Dermis microvascular lymphatic vessel endothelial cell (primary cell): ENCODE measurements around the gene RAB8A. TPM values are rescaled to one million over a fixed set of nuclear protein-coding genes. Genes with fewer than 3 reads are reported as not detected.
"Not testable (repeated sequence)": the region's sequence is repeated elsewhere in the genome, so short reads cannot be mapped to it uniquely, and the experiment has no call there.

Source experiments
- DNase-seq, 2 donors: peaks; one replicate each; pipeline versions ENCODE4 v3.0.0 to v3.0.0-alpha.2; 2010; ENCODE audit warnings: low read depth in 2 of 2
- total RNA-seq: library from RNA; depleted of rRNA; stranded (reverse); fragments of >200 nt; gene quantifications from 2 replicates; pipeline ENCODE4 v1.2.1, GENCODE V29; 2014

Gene RAB8A
- total RNA-seq, 1 donor from 2014 or later: 107 TPM

DNA sequence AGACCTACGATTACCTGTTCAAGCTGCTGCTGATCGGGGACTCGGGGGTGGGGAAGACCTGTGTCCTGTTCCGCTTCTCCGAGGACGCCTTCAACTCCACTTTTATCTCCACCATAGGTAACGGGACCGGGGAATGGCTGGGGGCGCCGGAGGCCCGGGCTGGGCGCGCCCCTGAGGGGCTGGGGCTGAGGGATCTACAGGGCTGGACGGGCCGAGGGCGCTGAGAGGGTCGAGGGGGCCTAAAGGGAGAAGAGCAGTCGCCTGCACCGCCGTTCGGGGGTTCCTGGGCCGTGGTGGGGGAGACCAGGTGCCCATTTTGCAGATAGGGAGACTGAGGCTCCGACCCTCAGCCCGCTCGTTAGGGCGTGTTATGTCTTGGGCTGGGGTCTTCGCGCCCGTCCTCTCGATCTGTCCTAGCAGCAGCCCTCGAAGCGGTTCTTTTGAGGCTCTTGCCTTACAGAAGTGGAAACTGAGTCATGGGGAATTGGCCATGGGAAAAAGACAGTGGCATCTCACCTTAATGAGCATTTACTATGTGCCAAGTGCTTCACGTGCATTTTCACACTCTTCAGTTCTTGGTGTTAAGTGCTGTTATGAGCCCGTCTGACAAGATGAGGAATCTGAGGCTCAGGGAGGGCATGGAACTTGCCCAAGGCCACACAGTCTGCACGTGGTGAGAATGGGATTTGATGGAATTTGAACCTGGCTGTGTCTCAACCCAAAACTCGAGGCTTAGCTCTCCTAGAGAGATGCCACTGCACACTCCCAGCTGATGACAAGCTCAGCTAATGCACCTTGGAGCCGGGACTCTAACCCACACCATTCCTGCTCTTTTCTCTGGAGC, 442 bp downstream of the RAB8A start:
- no peak for DNase-seq

DNA sequence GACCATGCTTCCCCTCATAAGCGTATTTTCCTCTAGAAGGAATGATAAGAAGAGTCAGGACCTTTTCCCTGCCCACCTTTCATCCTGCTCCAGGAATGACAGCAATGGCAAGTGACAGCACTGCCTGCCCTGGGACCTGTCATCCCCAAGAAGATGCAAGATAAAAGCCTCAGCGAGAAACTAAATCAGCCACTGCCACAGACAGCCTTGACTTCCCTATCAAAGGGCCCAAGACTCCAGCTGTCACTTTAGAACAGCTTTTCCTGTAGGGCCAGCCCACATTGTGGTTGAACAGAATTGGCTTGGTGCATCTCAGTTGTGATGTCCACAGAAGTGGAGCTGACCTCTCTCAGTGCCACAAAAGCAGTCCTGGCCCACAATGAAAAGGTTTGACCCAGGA, 1.1 kb downstream of the RAB8A start:
- no peak for DNase-seq

DNA sequence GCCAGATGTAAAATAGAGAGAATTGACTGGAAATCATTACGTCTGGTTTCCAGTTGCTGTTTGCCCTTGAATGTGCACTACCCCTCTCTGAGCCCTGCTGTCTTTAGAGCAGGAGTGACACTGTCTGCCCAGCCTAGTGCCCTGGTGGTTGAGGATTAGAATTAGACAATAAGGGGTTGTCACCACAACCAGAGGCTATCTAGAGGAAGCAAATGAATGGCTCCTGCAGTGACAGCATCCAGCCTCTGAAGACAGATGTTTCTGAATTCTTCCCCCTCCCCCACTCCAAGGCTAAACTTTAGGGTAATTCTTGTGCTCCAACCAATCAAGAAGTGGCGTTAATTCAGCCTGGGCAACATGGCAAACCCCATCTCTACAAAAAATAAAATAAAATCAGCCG, 2.0 kb downstream of the RAB8A start:
- no peak for DNase-seq

DNA sequence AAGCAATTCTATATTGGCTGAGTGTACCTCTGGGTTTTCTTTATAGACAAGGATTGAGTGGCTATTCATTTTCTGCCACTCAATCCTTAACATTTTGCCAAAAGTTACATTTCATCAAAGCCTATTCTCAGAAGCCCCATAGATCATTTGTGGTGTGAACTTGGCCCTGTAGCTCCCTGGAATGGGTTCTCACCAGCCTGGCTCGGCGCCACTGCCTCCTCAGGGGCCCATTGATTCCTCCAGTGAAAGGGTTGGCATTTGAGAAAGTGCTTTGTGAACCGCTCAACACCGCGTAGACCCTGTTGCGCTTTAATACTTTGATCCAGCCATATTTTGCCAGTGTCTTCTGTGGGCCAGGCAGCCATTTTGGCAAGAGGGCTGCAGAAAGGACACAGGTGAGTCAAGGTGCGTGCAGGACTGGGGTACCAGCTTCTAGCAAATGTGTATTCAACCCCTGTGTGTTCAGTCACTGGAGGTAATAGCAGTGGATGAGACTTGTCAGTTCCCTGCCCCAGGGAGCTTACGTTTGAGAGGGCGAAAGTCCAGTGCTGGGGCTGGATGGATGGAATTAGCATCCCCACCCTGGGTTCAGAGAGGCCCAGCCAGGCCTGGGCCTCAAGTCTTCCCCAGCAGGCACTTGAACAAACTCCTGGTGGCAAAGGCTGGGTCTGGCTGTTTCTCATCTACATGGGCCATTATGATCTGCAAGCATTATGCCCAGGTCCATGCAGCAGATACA, 3.8 kb downstream of the RAB8A start:
- DNase-seq: no peak

DNA sequence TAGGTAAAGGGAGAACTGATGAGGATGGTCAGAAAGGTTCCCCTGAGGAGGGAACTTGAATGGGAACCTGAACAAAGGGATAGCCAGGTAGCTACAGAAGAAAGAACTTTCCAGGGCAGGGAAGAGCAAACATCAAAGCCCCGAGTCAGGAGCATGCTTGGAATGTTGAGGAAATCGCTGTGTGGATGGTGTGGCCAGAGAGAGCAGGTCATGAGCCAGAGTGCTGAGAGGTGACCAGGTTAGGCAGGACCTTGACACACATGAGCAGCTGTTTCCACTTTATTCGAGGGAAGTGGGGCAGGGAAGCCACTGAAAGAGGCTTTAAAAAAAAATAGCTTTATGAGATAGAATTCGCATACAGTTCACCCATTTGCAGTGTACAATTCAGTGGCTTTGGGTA, 4.4 kb downstream of the RAB8A start:
- peak in 1 of 2 donors; percentile 60 for DNase-seq

DNA sequence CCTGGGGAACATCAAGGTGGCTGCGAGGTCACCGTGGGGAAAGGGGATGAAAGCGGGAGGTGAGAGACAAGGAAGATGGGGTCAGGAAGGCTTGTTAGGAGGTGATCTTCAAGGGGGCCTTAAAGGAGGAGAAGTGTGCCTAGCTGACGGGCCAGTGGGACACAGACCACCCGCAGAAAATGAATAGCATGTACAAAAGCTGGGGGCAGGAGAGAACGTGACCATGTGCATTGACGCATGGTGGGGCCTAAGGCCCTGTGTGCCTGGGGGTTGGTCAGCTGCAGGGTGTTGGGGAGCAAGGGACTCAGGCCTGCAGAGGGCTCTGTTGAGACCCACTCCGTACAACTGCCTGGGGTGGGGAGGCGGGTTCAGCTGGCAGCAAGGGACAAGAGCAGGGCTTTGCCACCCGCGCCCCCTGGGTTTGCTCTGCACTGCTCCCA, 5.9 kb downstream of the RAB8A start:
- no peak for DNase-seq

DNA sequence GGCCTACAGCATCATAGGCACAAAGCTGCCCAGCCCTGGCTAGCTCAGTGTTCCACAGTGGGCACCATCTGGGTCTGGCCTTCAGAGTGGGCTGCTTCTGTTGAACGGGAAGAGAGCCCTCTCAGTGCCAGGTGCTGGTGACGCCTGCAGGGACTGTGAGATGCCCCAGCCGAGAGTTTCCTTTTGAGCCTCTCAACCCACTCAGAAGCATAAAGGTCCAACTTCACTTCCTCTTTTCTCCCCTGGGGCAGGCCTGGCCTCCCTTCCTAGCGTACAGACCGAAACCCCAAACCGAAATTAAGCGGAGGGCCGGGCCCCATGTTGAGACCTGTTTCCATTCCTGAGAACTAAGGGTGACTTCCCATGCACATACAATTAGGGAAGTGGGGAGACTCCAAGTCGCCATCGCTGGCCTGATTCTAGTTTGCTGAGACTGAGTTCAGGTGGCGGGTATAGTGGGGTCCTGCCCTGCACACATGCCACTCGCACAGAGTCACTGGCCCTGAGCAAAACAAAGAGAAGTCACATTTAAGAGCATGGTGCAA, 6.9 kb downstream of the RAB8A start:
- no peak for DNase-seq

DNA sequence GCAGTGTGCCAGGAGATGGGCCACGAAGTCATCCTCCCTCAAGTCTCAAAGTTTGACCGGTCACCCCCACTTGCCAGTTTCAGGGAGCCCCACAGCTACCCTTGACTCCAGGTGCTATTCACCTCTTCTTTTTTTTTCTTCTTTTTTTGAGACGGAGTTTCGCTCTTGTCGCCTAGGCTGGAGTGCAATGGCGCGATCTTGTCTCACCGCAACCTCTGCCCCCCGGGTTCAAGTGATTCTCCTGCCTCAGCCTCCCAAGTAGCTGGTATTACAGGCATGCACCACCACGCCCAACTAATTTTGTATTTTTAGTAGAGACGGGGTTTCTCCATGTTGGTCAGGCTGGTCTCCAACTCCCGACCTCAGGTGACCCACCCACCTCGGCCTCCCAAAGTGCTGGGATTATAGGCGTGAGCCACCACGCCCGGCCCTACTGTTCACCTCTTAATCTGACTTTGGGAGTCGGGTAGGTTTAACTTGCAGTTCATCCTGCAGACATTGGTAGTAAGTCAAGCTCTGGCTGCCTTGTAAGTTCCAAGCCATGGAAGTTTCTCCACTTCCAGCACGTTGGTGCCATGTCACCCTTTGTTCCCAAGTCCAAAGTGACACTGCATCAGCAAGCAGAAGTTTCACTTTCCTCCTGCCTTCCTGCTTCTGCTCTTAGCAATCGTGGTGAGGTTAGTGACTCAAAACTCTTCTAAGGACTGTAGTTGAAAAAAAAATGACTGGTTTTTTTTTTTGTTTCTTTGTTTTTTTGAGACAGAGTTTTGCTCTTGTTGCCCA, 7.6 kb downstream of the RAB8A start:
- DNase-seq: not testable (repeated sequence)

DNA sequence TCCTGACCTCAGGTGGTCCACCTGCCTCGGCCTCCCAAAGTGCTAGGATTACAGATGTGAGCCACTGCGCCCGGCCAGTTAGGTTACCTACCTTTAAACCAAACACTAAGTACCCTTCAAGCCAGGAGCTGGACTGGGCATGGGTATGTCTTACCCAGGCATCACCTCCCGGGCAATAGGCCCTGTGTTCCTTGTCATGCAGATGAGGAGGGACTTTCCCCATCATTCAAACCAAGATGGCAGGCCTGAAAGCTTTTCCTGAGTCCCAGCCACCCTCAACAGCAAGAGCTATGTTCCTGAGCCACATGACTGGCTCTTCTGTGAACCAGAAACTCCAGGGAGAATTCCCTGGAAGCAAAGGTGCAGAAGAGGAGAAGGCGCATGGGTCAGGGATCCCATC, 9.5 kb downstream of the RAB8A start:
- no peak for DNase-seq

DNA sequence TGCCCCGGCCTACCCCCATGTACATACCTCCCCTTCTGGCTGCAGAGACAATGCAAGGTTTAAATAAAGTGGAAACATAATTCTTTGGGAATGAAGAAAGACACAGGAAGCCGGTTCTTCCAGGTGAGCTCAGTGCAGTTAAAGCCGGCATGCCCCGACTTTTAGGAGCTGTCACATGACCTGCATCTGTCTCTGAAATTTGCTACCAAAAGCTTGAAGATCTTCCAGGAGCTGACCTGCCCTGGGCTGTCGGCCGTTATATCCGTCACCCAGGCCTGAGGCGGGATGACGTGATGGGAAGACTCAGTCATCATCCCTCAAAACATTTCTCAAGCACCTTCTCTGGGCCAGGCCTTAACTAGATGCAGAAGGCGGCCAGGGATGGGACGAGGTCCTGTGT, 10.3 kb downstream of the RAB8A start:
- no peak for DNase-seq

DNA sequence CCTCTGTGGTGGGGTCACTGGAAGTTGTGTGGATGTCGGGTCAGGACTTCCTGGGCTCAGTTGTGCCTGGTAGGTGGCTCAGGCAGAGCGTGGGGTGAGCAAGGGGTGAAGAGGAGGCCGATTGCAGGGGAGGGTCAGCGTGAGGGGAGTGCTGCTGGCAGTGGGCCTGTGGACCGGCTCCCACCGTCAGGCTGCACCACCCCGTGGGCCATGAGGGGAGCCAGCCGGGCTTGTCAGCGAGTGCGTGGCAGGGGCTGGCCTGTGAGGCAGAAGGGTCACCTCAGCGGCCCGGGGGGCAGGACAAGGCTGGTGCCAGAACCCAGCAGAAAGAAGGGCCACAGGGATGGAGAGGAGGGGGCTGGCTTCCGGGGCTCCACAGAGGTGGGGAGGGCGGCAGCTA, 13.3 kb downstream of the RAB8A start:
- no peak for DNase-seq

DNA sequence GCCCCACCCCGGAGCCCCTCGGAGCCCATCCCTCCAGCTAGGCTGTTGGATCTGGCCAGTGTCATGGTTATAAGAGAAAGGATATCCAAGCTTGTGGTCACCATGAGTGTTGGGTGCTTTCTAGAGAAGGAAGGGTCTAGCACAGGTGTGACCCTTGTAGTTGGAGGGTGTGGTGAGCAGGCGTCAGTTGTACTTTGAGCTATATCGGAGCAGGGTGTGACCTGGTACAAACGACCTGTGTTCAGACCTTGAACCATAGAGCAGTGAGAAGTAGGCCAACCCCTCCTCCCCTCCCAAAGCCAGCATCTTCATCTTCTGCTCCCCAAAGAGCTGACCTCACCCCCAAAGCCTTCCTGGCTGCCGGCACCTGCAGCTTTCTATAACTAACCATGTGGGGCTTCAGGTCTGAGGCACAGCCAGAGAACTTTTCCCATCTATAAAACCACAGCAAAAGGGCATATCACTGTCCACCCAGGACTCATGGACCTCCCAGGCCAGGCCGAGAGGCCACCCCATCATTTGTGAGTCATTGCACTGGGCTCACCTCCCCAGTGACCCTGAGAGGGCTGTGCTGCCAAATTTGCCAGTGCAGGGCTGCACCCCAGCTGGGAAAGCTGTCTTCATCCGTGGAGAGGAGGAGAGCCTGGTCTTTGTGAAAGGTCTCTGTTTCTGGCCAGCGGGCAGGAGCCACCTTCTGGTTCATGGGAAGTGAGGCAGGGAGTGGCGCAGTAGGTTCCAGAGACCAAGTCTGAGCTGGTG, 14.2 kb downstream of the RAB8A start:
- no peak for DNase-seq

DNA sequence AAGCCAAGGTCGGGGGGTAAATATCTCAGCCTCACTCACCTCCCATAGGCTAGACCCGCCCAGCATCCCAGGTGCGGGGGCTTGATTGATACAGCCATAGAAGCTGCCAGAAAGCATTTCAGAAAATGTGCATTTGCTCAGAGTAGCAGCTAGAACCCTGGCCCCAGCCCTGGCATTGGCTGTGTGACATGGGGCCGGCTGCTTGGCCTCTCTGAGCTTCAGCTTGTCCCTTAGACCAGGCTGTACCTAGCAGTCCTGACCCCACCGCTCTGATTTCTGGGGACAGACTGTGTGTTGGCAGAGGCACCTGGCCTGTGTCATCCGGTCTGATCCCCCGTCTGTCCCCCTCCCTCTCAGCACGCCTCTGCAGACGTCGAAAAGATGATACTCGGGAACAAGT, 15.4 kb downstream of the RAB8A start:
- no peak for DNase-seq

DNA sequence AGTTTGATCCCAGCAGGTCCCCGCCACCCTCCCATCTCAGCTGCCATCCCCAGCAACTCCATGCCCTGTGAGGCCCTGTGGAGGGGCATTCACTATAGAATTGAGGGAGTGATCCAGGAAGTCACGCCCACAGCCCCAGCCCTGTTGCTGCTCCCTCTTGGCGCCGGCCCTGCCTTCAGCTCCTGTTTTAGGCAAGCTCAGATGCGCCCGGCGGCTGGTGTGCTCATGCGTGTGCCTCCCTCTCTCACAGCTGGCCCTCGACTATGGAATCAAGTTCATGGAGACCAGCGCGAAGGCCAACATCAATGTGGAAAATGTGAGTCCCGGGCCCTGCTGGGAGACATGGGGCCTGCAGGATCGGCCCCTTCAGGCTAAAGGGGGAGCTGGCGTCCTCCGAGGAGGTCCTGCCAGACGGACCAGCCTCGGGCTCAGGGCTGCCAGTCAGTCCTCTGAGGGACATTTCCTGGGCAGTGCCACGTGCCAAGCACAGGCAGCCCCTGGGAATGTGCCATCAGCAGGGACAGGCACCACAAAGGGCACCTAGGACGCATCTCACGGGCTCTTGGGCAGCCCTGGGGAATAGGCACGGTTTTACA, 16.2 kb downstream of the RAB8A start:
- DNase-seq: no peak

DNA sequence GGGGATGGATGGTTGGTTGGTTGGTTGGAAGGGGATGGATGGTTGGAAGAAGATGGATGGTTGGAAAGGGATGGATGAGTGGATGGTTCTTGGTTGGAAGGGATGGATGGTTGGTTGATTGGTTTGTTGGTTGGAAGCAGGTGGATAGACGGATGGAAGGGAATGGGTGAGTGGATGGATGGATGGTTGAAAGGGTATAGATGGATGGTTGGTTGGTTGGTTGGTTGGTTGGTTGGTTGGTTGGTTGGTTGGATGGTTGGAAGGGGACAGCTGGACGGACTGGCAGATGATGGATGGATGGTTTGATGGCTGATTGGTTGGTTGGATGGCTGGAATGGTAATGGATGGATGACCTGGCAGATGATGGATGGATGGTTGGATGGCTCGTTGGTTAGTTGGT, 20.0 kb downstream of the RAB8A start:
- DNase-seq: no peak

DNA sequence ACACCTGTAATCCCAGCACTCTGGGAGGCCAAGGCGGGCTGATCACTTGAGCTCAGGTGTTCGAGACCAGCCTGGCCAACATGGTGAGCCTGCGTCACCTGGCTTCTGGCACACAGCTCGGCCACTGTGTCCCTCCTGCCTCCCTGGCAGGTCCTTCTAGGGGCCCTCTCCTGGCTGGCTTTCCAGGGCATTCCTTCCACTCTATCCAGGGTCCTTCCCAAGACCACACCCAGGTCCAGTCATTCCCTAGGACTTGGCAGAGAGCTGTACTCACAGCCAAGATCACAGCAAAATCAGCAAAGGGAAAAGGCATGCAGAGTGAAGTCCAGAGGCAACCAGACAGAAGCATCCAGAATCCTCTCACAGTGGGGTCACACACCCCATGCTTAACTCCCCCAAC, 22.1 kb downstream of the RAB8A start:
- DNase-seq: no peak

DNA sequence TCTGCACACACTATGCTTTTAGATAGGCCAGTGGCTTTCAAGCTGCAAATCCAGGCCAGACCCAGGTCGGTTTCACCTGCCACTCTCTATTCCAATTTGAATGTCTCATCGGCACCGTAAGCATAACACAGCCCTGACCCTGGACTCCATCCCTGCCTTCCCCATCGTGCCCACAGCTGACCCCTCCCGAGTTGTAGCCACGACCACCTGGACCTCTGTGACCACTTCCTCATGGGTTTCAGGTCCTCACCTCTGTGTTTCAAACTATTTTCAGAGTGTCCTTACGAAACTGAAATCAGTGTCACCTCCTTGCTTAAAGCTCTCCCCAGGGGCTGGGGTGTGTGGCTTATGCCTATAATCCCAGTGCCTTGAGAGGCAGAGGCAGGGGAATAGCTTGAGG, 22.8 kb downstream of the RAB8A start:
- DNase-seq: no peak

DNA sequence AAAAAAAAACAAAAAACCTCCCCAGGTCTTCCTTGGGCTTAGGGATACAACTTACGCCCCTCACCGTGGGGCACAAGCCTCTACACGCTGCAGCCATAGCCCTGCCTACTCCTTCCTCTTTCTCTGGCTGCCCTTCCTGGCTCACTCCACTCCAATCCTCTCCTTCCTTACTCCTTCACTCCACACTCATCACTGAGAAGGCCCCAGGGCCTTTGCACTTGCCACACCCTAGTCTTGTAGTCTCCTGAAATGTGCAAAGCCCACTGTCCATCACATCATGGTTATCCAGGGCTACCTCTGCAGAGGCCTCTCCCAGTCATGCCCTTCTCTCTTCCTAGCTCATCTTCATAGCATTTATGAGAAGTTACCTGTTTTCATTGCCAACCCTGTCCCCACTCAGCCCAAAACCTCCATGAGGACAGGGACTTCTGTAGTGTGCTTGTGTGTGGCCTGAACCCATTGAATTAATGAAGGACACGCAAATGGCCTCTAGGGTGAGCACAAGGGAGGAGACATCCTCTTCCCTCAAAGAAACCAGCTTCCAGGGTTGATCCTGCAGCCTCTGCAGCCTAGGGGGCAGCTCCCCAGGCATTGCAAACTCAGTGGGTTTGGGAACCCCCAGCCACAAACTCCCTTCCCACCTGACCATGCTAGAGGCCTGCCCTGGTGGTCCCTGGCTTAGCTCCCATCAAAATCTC, 23.9 kb downstream of the RAB8A start:
- DNase-seq: no peak

DNA sequence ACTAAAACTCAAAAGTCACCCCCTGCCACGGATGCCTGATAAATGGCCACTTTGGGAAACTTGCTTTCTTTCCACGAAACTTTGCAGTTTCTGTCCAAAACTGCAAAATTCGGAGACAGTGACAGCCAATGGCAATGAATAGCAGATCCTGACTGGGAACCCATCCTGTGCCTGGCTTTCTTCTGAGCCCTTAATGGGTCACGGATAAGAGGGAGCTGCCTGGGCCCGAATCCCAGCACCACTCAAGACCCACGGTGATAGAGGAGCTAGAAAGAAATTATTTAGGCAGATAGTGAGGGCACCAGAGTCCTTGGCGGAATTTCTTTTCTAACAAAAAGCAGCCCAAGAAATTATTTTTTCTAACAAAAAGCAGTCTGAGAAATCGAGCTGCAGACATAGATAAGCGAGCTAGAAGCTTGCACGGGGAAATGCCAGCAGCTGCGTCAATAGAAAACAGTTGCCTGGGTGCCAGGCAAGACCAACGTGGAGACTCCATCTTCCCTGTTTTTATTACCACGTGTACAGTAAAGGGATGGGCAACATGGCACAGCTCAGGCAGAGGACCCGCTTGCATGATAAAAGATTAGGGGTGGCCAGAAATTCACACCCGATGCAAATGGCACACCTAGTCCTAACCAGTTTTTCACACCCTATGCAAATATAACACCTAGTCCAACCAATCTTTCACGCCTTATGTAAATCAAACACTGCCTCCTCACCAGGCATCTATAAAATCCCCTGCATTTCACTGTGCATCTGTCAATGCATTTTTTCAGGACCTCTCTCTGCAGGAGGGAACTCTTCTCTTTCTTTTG, 24.7 kb downstream of the RAB8A start:
- no peak for DNase-seq
